HCT116 (cell line): ENCODE measurements around the gene CCDC15. TPM values are rescaled to one million over a fixed set of nuclear protein-coding genes. Genes with fewer than 3 reads are reported as not detected.

Experiments used
- ATAC-seq: fragments of 200-7000 bp; cut with Tn5 transposase; 2 replicates; pipeline ENCODE4 v1.9.1; 2020; ENCODE audit warnings: mild to moderate bottlenecking, moderate library complexity
- BruUV-seq: library from RNA; stranded (reverse); fragments of 400-500 nt; replicated peaks from 2 replicates; lab custom pipeline; 2021; lab: Mats Ljungman, UMichigan
- CTCF ChIA-PET: fragments of 300-600 bp; sonication (Branson Sonifier 250); formaldehyde crosslinking; loops from one replicate; lab custom pipeline; 2021; ENCODE audit warnings: antibody characterized with exemption; lab: Charles Lee
- POLR2A ChIA-PET: fragments of 300-600, 350-600 bp; sonication (Branson Sonifier 250); formaldehyde crosslinking; loops from one replicate; lab custom pipeline; 2021; ENCODE audit warnings: antibody characterized with exemption; lab: Charles Lee
- RAD21 ChIA-PET, 2 experiments: fragments of 300-600 bp; sonication (Branson Sonifier 250); formaldehyde crosslinking; loops; one replicate each; lab custom pipeline; 2023; ENCODE audit warnings: low total read pairs in 2 of 2; ENCODE audit not compliant: uncharacterized antibody in 2 of 2, unreplicated experiment in 2 of 2, low non-redundant PET in 1 of 2; lab: Charles Lee
- DNase-seq: peaks from one replicate; pipeline ENCODE4 v3.0.0-alpha.2; 2010; ENCODE audit warnings: low read depth, low spot score
- H2AFZ ChIP-seq: fragments of 200-600 bp; shearing (Covaris generic), sonication (generic); 2 replicates; pipeline ENCODE4 v1.6.1; 2017; ENCODE audit warnings: low read depth, mixed run types, mixed read lengths, antibody characterized with exemption, low read length; ENCODE audit not compliant: poor library complexity, severe bottlenecking
- H3K27ac ChIP-seq: 2 replicates; pipeline ENCODE4 v1.5.1; 2012; ENCODE audit warnings: low read depth, low read length
- H3K27me3 ChIP-seq: fragments of 200-600 bp; sonication (generic); 2 replicates; pipeline ENCODE4 v1.6.1; 2016; ENCODE audit warnings: mixed run types, low read length, mixed read lengths; ENCODE audit not compliant: insufficient read depth
- H3K36me3 ChIP-seq, 2 experiments: fragments of 200-500 bp in 1 of 2; fragments of 200-600 bp in 1 of 2; sonication (Bioruptor generic) in 1 of 2; sonication (generic) in 1 of 2; 2 replicates each; pipeline versions ENCODE4 v1.5.1 to v1.6.1; 2014 to 2016; ENCODE audit warnings: low read length in 2 of 2, inconsistent platforms in 1 of 2, mixed read lengths in 1 of 2, mixed run types in 1 of 2; ENCODE audit not compliant: insufficient read depth in 2 of 2, control insufficient read depth in 1 of 2
- H3K4me1 ChIP-seq, 2 experiments: fragments of 200-600 bp in 1 of 2; sonication (generic) in 1 of 2; 2 replicates each; pipeline versions ENCODE4 v1.5.1 to v1.6.1; 2012 to 2017; ENCODE audit warnings: low read length in 2 of 2, inconsistent platforms in 1 of 2, mild to moderate bottlenecking in 1 of 2, mixed read lengths in 1 of 2, mixed run types in 1 of 2, moderate library complexity in 1 of 2; ENCODE audit not compliant: insufficient read depth in 2 of 2, control insufficient read depth in 1 of 2
- H3K4me2 ChIP-seq: fragments of 200-600 bp; sonication (generic); 2 replicates; pipeline ENCODE4 v1.6.1; 2017; ENCODE audit warnings: mixed run types, low read length, mixed read lengths
- H3K4me3 ChIP-seq, 2 experiments: fragments of 200-600 bp in 1 of 2; sonication (generic) in 1 of 2; replicated peaks in 1 of 2; 2 replicates each; pipeline ENCODE4 v1.5.1; 2011 to 2016; ENCODE audit warnings: low read length in 2 of 2, control low read depth in 1 of 2, low read depth in 1 of 2, mild to moderate bottlenecking in 1 of 2, mixed read lengths in 1 of 2, mixed run types in 1 of 2
- H3K79me2 ChIP-seq: fragments of 200-600 bp; sonication (generic); 2 replicates; pipeline ENCODE4 v1.6.1; 2017; ENCODE audit warnings: mild to moderate bottlenecking, mixed run types, low read length, moderate library complexity, mixed read lengths; ENCODE audit not compliant: insufficient read depth
- H3K9ac ChIP-seq: fragments of 200-600 bp; sonication (generic); 2 replicates; pipeline ENCODE4 v1.6.1; 2016; ENCODE audit warnings: low read length, mixed read lengths
- H3K9me2 ChIP-seq: fragments of 200-600 bp; sonication (generic), shearing (Covaris generic); 2 replicates; pipeline ENCODE4 v1.6.1; 2017; ENCODE audit warnings: mixed run types, mild to moderate bottlenecking, moderate library complexity; ENCODE audit not compliant: insufficient read depth
- H3K9me3 ChIP-seq, 2 experiments: fragments of 200-500 bp in 1 of 2; fragments of 200-600 bp in 1 of 2; sonication (Bioruptor generic) in 1 of 2; sonication (generic) in 1 of 2; 2 replicates each; pipeline ENCODE4 v1.6.1; 2014 to 2017; ENCODE audit warnings: low read length in 2 of 2, mixed read lengths in 2 of 2, inconsistent platforms in 1 of 2, low read depth in 1 of 2, mild to moderate bottlenecking in 1 of 2, mixed run types in 1 of 2, moderate library complexity in 1 of 2; ENCODE audit not compliant: control insufficient read depth in 1 of 2, insufficient read depth in 1 of 2
- H4K20me1 ChIP-seq: fragments of 200-600 bp; sonication (generic), shearing (Covaris generic); 2 replicates; pipeline ENCODE4 v1.6.1; 2017; ENCODE audit warnings: mixed run types, mild to moderate bottlenecking, moderate library complexity; ENCODE audit not compliant: insufficient read depth
- CBX3 ChIP-seq: IDR thresholded peaks from 2 replicates; pipeline ENCODE4 v1.6.1; 2012; ENCODE audit warnings: low read depth
- CEBPB ChIP-seq: IDR thresholded peaks from 2 replicates; pipeline ENCODE4 v1.6.1; 2012; ENCODE audit warnings: low read depth
- ELF1 ChIP-seq: IDR thresholded peaks from 2 replicates; pipeline ENCODE4 v1.6.1; 2012; ENCODE audit warnings: low read depth, borderline replicate concordance
- EZH2 ChIP-seq: fragments of 200-600 bp; sonication (generic); IDR thresholded peaks from 2 replicates; pipeline ENCODE4 v1.6.1; 2017; ENCODE audit warnings: antibody characterized with exemption, mixed run types
- EZH2phosphoT487 ChIP-seq: fragments of 200-600 bp; IDR thresholded peaks from 2 replicates; pipeline ENCODE4 v1.6.1; 2018; ENCODE audit warnings: antibody characterized with exemption, borderline replicate concordance
- FOSL1 ChIP-seq: IDR thresholded peaks from 2 replicates; pipeline ENCODE4 v1.6.1; 2012; ENCODE audit warnings: low read depth
- JUND ChIP-seq: IDR thresholded peaks from 2 replicates; pipeline ENCODE4 v1.6.1; 2012
- MAX ChIP-seq: IDR thresholded peaks from 2 replicates; pipeline ENCODE4 v1.6.1; 2012
- POLR2A ChIP-seq: IDR thresholded peaks from 2 replicates; pipeline ENCODE4 v1.7.0; 2011; ENCODE audit warnings: borderline replicate concordance; ENCODE audit not compliant: insufficient read depth, insufficient read length; ENCODE audit errors: extremely low read depth
- POLR2AphosphoS5 ChIP-seq: IDR thresholded peaks from 2 replicates; pipeline ENCODE4 v1.6.1; 2011; ENCODE audit warnings: mild to moderate bottlenecking, low read depth, low read length, moderate library complexity
- RAD21 ChIP-seq: IDR thresholded peaks from 2 replicates; pipeline ENCODE4 v1.6.1; 2012; ENCODE audit warnings: low read depth, mild to moderate bottlenecking
- REST ChIP-seq: IDR thresholded peaks from 2 replicates; pipeline ENCODE4 v1.6.1; 2012; ENCODE audit warnings: low read depth
- SP1 ChIP-seq: IDR thresholded peaks from 2 replicates; pipeline ENCODE4 v1.6.1; 2012; ENCODE audit warnings: low read depth
- SRF ChIP-seq: IDR thresholded peaks from 2 replicates; pipeline ENCODE4 v1.6.1; 2012; ENCODE audit warnings: low read depth
- TCF7L2 ChIP-seq: IDR thresholded peaks from 2 replicates; pipeline ENCODE4 v1.7.0; 2011; ENCODE audit warnings: borderline replicate concordance, inconsistent platforms; ENCODE audit not compliant: insufficient read depth, insufficient read length; ENCODE audit errors: extremely low read depth
- YY1 ChIP-seq: IDR thresholded peaks from 2 replicates; pipeline ENCODE4 v1.6.1; 2011; ENCODE audit warnings: low read length, low read depth, moderate library complexity, mild to moderate bottlenecking; ENCODE audit not compliant: insufficient replicate concordance; ENCODE audit errors: extremely low read depth
- ZFX ChIP-seq: fragments of 450-650 bp; IDR thresholded peaks from 2 replicates; pipeline ENCODE4 v1.6.1; 2017
- ZNF274 ChIP-seq: fragments of 200-500 bp; sonication (Bioruptor generic); IDR thresholded peaks from 2 replicates; pipeline ENCODE4 v1.6.1; 2014; ENCODE audit warnings: mild to moderate bottlenecking, low read depth, low read length, inconsistent platforms
- intact Hi-C: fragments of 100-400 bp; cut with micrococcal nuclease; formaldehyde crosslinking; loops from 2 replicates; pipeline ENCODE4 v1.10.0; 2022
- total RNA-seq: library from RNA; stranded (reverse); gene quantifications from one replicate; pipeline ENCODE4 v1.2.1, GENCODE V29; 2021; ENCODE audit not compliant: unreplicated experiment
- TF ChIP-seq, protein P1 (sequence below): IDR thresholded peaks from 2 replicates; pipeline ENCODE4 v1.6.1; 2011; ENCODE audit warnings: mild to moderate bottlenecking, low read length, moderate library complexity; ENCODE audit not compliant: insufficient replicate concordance; ENCODE audit errors: extremely low read depth
- TF ChIP-seq, protein P2 (sequence below): IDR thresholded peaks from 2 replicates; pipeline ENCODE4 v1.6.1; 2012

CCDC15 gene
- total RNA-seq, 1 experiment from 2014 or later = 2.4 TPM

- Histone ChIP-seq H3K79me2 (no peaks in the 10 kb centered on the region), H2AFZ (no peak overlapping the region), H3K9me2 (no peaks in the 10 kb centered on the region), H3K36me3 (no peaks in the 10 kb centered on the region), H3K4me2 (no peak overlapping the region), H3K9me3 (no peaks in the 10 kb centered on the region), H3K4me3 (no peak overlapping the region)
- RAD21 ChIA-PET = no interaction called here
- POLR2A ChIA-PET = no interaction called here
- intact Hi-C loops = no loop called here
- DNase-seq = no peak
- CTCF ChIA-PET = no interaction called here
- TF ChIP-seq SP1 = no peak
- no peak for TF ChIP-seq MAX
- no peak for TF ChIP-seq POLR2AphosphoS5
- TF ChIP-seq, protein P1, sequence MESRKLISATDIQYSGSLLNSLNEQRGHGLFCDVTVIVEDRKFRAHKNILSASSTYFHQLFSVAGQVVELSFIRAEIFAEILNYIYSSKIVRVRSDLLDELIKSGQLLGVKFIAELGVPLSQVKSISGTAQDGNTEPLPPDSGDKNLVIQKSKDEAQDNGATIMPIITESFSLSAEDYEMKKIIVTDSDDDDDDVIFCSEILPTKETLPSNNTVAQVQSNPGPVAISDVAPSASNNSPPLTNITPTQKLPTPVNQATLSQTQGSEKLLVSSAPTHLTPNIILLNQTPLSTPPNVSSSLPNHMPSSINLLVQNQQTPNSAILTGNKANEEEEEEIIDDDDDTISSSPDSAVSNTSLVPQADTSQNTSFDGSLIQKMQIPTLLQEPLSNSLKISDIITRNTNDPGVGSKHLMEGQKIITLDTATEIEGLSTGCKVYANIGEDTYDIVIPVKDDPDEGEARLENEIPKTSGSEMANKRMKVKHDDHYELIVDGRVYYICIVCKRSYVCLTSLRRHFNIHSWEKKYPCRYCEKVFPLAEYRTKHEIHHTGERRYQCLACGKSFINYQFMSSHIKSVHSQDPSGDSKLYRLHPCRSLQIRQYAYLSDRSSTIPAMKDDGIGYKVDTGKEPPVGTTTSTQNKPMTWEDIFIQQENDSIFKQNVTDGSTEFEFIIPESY = no peak
- TF ChIP-seq ELF1 = no peak
- TF ChIP-seq RAD21 = no peak
- TF ChIP-seq EZH2phosphoT487 = no peak
- TF ChIP-seq SRF = no peak
- no peak for TF ChIP-seq ZNF274
- TF ChIP-seq ZFX = no peak
- no peak for TF ChIP-seq EZH2
- TF ChIP-seq JUND = no peak
- TF ChIP-seq CBX3 = no peak
- TF ChIP-seq REST = no peak
- TF ChIP-seq FOSL1 = no peak
- no peak for TF ChIP-seq CEBPB
- TF ChIP-seq, protein P2, sequence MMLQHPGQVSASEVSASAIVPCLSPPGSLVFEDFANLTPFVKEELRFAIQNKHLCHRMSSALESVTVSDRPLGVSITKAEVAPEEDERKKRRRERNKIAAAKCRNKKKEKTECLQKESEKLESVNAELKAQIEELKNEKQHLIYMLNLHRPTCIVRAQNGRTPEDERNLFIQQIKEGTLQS = no peak
- no peak for TF ChIP-seq YY1
- no peak for TF ChIP-seq POLR2A
- TF ChIP-seq TCF7L2 = no peak
- TF ChIP-seq, all 23 proteins: peak for 0
- no peaks in the 10 kb centered on the region for H3K27me3 ChIP-seq
- no peaks in the 10 kb centered on the region for H4K20me1 ChIP-seq
- H3K27ac ChIP-seq = no peak overlapping the region
- no TSS peak for BruUV-seq
- H3K9ac ChIP-seq = no peak overlapping the region
- ATAC-seq = no peak
- H3K4me1 ChIP-seq = no peaks in the 10 kb centered on the region
These were observed 98.0 kb downstream of the CCDC15 start for GRCh38 chr11:125052047-125052446.
